ENCODE measurements around the gene TSPAN9. TPM values are rescaled to one million over a fixed set of nuclear protein-coding genes. Genes with fewer than 3 reads are reported as not detected.

TSPAN9 gene
- total RNA-seq (2022; extraction: Qiagen RNA extraction; ENCODE audit: low read depth) = 16.9 to 23.2 TPM (median 21.4 TPM) in 5 replicates

GRCh38 chr12:3076730-3077571 is at the start of gene TSPAN9:
Gene TSPAN9 (plus strand): TSS chr12:3077379. CDS start chr12:3201194, 123,815 bp downstream.

Other genes with a start within 250 kb of the TSPAN9 start
- gene NRIP2, start 242.3 kb upstream of the TSPAN9 start, total RNA-seq (2022; extraction: Qiagen RNA extraction; ENCODE audit: low read depth) = not detected in 5 replicates
- not detected in 5 replicates for gene TEX52, start 220.3 kb upstream of the TSPAN9 start, total RNA-seq (2022; extraction: Qiagen RNA extraction; ENCODE audit: low read depth)
- gene FOXM1, start 200.2 kb upstream of the TSPAN9 start, total RNA-seq (2022; extraction: Qiagen RNA extraction; ENCODE audit: low read depth) = 87.0 to 106 TPM (median 99.3 TPM) in 5 replicates
- gene RHNO1, start 200.2 kb upstream of the TSPAN9 start, total RNA-seq (2022; extraction: Qiagen RNA extraction; ENCODE audit: low read depth) = 43.2 to 50.6 TPM (median 46.3 TPM) in 5 replicates
- 18.7 to 22.1 TPM (median 20.3 TPM) in 5 replicates for gene TULP3, start 186.5 kb upstream of the TSPAN9 start, total RNA-seq (2022; extraction: Qiagen RNA extraction; ENCODE audit: low read depth)
- 42.3 to 50.8 TPM (median 44.1 TPM) in 5 replicates for gene TEAD4, start 118.0 kb upstream of the TSPAN9 start, total RNA-seq (2022; extraction: Qiagen RNA extraction; ENCODE audit: low read depth)

Measured in A549 treated with DMSO at 1 μM for 4 hours (cell line).